Measurements from ENCODE around the gene CBX4.

The CBX4 gene

GRCh38 chr17:79839356-79840268 is at the start of gene CBX4:
CBX4 (minus strand) TSS chr17:79839440; CDS start chr17:79839251, 189 bp downstream.
- H3K4me2 ChIP-seq = peak within 1 kb of the TSS; percentile 87 to 100 (median 99)
- H3K27ac ChIP-seq = peak within 1 kb of the TSS; percentile 71 to 94 (median 86); a peak in 21 of 22 replicates
- peak; percentile 20 to 97 (median 81); a peak in 18 of 22 replicates for TF ChIP-seq Cebpa-rat (IDR thresholded peaks at IDR 0.05)
- peaks cover 0 to 8% (median 0%) of the 10 kb centered on the region in 11 experiments; a peak in 4 of 22 replicates for H3K9me3 ChIP-seq (replicated peaks in 1 of 11)
- peak within 1 kb of the TSS; percentile 78 to 96 (median 85) for H3K9ac ChIP-seq
- H3K4me1 ChIP-seq = peaks cover 65 to 84% (median 75%) of the 10 kb centered on the region in 10 experiments
- peaks cover 37 to 91% (median 85%) of the 10 kb centered on the region in 11 experiments for H4K20me1 ChIP-seq
- peaks cover 9 to 34% (median 25%) of the 10 kb centered on the region in 11 experiments for H3K36me3 ChIP-seq
- H3K4me3 ChIP-seq = peak within 1 kb of the TSS; percentile 75 to 100 (median 88)
- H3K27me3 ChIP-seq = peaks cover 47 to 52% (median 51%) of the 10 kb centered on the region in 11 experiments

- no peak for TF ChIP-seq Cebpa-rat (IDR thresholded peaks at IDR 0.05)
Measured at GRCh38 chr17:79888009-79888540, 48.8 kb upstream of the CBX4 start.

GRCh38 chr17:79887451-79887991 is 48.3 kb upstream of the CBX4 start:
- no peaks in the 10 kb centered on the region for H3K27me3 ChIP-seq
- no peak overlapping the region for H3K4me3 ChIP-seq
- H3K9ac ChIP-seq = no peak overlapping the region
- no peak for TF ChIP-seq Cebpa-rat (IDR thresholded peaks at IDR 0.05)
- H3K9me3 ChIP-seq (replicated peaks in 1 of 11) = no peaks in the 10 kb centered on the region
- H4K20me1 ChIP-seq = peaks cover 0 to 7% (median 0%) of the 10 kb centered on the region in 11 experiments; a peak in 1 of 22 replicates
- peaks cover 0 to 14% (median 2%) of the 10 kb centered on the region in 10 experiments; a peak in 13 of 20 replicates for H3K4me1 ChIP-seq
- no peak overlapping the region for H3K4me2 ChIP-seq
- no peaks in the 10 kb centered on the region for H3K36me3 ChIP-seq
- H3K27ac ChIP-seq = no peak overlapping the region

More at GRCh38 chr17:79888009-79888540, 48.8 kb upstream of the CBX4 start:
- Histone ChIP-seq H3K4me1 (peaks cover 0 to 19% (median 8%) of the 10 kb centered on the region in 10 experiments; a peak in 14 of 20 replicates), H3K9ac (no peak overlapping the region), H3K4me2 (peak overlapping the region in 1 of 11 experiments; percentile 11; a peak in 1 of 22 replicates), H3K36me3 (no peaks in the 10 kb centered on the region), H3K4me3 (no peak overlapping the region), H3K9me3 (replicated peaks in 1 of 11) (no peaks in the 10 kb centered on the region), H4K20me1 (peaks cover 0 to 7% (median 0%) of the 10 kb centered on the region in 11 experiments; a peak in 1 of 22 replicates), H3K27me3 (no peaks in the 10 kb centered on the region), H3K27ac (no peak overlapping the region)

GRCh38 chr17:79883202-79883601 is 44.0 kb upstream of the CBX4 start:
- no peak overlapping the region for H3K4me2 ChIP-seq
- no peak overlapping the region for H3K4me3 ChIP-seq
- no peak overlapping the region for H3K27ac ChIP-seq
- TF ChIP-seq Cebpa-rat (IDR thresholded peaks at IDR 0.05) = no peak
- H3K9ac ChIP-seq = no peak overlapping the region
- no peaks in the 10 kb centered on the region for H3K27me3 ChIP-seq
- peaks cover 0 to 3% (median 0%) of the 10 kb centered on the region in 10 experiments; a peak in 1 of 20 replicates for H3K4me1 ChIP-seq
- no peaks in the 10 kb centered on the region for H4K20me1 ChIP-seq
- H3K9me3 ChIP-seq (replicated peaks in 1 of 11) = no peaks in the 10 kb centered on the region
- H3K36me3 ChIP-seq = no peaks in the 10 kb centered on the region

- H3K4me3 ChIP-seq = no peak overlapping the region
- H3K9me3 ChIP-seq (replicated peaks in 1 of 11) = no peaks in the 10 kb centered on the region
- H3K27ac ChIP-seq = no peak overlapping the region
- no peaks in the 10 kb centered on the region for H3K4me1 ChIP-seq
- no peaks in the 10 kb centered on the region for H4K20me1 ChIP-seq
- H3K36me3 ChIP-seq = no peaks in the 10 kb centered on the region
- H3K27me3 ChIP-seq = no peaks in the 10 kb centered on the region
- TF ChIP-seq Cebpa-rat (IDR thresholded peaks at IDR 0.05) = no peak
- no peak overlapping the region for H3K4me2 ChIP-seq
- H3K9ac ChIP-seq = no peak overlapping the region
Measured at GRCh38 chr17:79878329-79878947, 39.2 kb upstream of the CBX4 start.

GRCh38 chr17:79877041-79877440 is 37.8 kb upstream of the CBX4 start:
- no peak for TF ChIP-seq Cebpa-rat (IDR thresholded peaks at IDR 0.05)
- no peaks in the 10 kb centered on the region for H4K20me1 ChIP-seq
- H3K4me2 ChIP-seq = no peak overlapping the region
- H3K9ac ChIP-seq = no peak overlapping the region
- H3K27me3 ChIP-seq = no peaks in the 10 kb centered on the region
- H3K9me3 ChIP-seq (replicated peaks in 1 of 11) = no peaks in the 10 kb centered on the region
- no peaks in the 10 kb centered on the region for H3K4me1 ChIP-seq
- no peak overlapping the region for H3K4me3 ChIP-seq
- H3K27ac ChIP-seq = no peak overlapping the region
- H3K36me3 ChIP-seq = no peaks in the 10 kb centered on the region

GRCh38 chr17:79875511-79875910 is 36.3 kb upstream of the CBX4 start:
- Histone ChIP-seq H4K20me1 (no peaks in the 10 kb centered on the region), H3K4me3 (no peak overlapping the region), H3K4me2 (no peak overlapping the region), H3K9me3 (replicated peaks in 1 of 11) (no peaks in the 10 kb centered on the region), H3K27ac (no peak overlapping the region), H3K9ac (no peak overlapping the region), H3K4me1 (no peaks in the 10 kb centered on the region), H3K36me3 (no peaks in the 10 kb centered on the region), H3K27me3 (no peaks in the 10 kb centered on the region)
- no peak for TF ChIP-seq Cebpa-rat (IDR thresholded peaks at IDR 0.05)

GRCh38 chr17:79874329-79874981 is 35.2 kb upstream of the CBX4 start:
- no peak overlapping the region for H3K9ac ChIP-seq
- no peak overlapping the region for H3K4me3 ChIP-seq
- no peak for TF ChIP-seq Cebpa-rat (IDR thresholded peaks at IDR 0.05)
- no peaks in the 10 kb centered on the region for H3K27me3 ChIP-seq
- H3K4me2 ChIP-seq = no peak overlapping the region
- H3K9me3 ChIP-seq (replicated peaks in 1 of 11) = no peaks in the 10 kb centered on the region
- no peak overlapping the region for H3K27ac ChIP-seq
- no peaks in the 10 kb centered on the region for H3K36me3 ChIP-seq
- H3K4me1 ChIP-seq = 0 out of 20 replicates have a peak, but pooled peaks cover 0 to under 1% (median 0%) of the 10 kb centered on the region in 10 experiments
- H4K20me1 ChIP-seq = no peaks in the 10 kb centered on the region
